Activated naive CD8-positive, alpha-beta T cell treated with anti-CD3 and anti-CD28 coated beads for 36 hours (primary cell): Measurements from ENCODE around the gene KLHL30. TPM values are rescaled to one million over a fixed set of nuclear protein-coding genes. Genes with fewer than 3 reads are reported as not detected.
"Not testable (repeated sequence)": the region's sequence is repeated elsewhere in the genome, so short reads cannot be mapped to it uniquely, and the experiment has no call there.

Experiments used
- DNase-seq: peaks from one replicate; pipeline ENCODE4 v3.0.0; 2021
- H3K27ac Mint-ChIP-seq: one replicate; pipeline ENCODE4 v1.8.0; 2022; ENCODE audit warnings: mild to moderate bottlenecking, moderate library complexity, mixed read lengths
- H3K27me3 Mint-ChIP-seq: one replicate; pipeline ENCODE4 v1.8.0; 2022; ENCODE audit warnings: mild to moderate bottlenecking, mixed read lengths
- H3K36me3 Mint-ChIP-seq: one replicate; pipeline ENCODE4 v1.8.0; 2021; ENCODE audit warnings: mild to moderate bottlenecking, mixed read lengths
- H3K4me1 Mint-ChIP-seq: one replicate; pipeline ENCODE4 v1.8.0; 2021; ENCODE audit warnings: mixed read lengths
- H3K4me3 Mint-ChIP-seq: one replicate; pipeline ENCODE4 v1.8.0; 2022; ENCODE audit warnings: mild to moderate bottlenecking, moderate library complexity, mixed read lengths
- H3K9me3 Mint-ChIP-seq: one replicate; pipeline ENCODE4 v1.8.0; 2022; ENCODE audit warnings: mixed read lengths
- total RNA-seq, 2 experiments: library from RNA; stranded (reverse); gene quantifications; one replicate each; pipeline ENCODE4 v1.2.3, GENCODE V29; 2021

The KLHL30 gene
- total RNA-seq, 2 experiments from 2014 or later: not detected

DNA sequence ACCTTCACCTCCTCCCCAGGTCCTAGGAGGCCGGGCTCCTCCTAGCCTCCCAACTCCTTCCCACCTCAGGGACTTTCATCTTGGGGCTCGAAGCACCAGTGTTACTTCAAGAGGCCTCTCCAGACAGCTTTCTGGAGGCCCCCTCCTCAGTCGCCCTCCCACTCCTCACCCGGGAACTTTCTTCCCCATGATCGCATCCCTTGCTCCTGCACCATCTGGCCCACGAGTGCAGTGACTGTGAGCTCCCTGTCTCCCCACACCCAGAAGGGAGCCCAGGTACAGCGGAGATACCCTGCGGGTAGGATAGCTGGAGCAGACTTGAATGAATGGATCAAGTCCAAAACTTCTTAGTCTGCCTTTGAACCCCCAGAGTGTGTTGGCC lies 26.4 kb downstream of the KLHL30 start:
- Mint-ChIP-seq H3K36me3 (peaks cover under 1% of the 10 kb centered on the region), H3K4me3 (no peak overlapping the region), H3K4me1 (peaks cover 5% of the 10 kb centered on the region), H3K9me3 (no peaks in the 10 kb centered on the region), H3K27ac (no peak overlapping the region), H3K27me3 (peaks cover 34% of the 10 kb centered on the region)
- no peak for DNase-seq

DNA sequence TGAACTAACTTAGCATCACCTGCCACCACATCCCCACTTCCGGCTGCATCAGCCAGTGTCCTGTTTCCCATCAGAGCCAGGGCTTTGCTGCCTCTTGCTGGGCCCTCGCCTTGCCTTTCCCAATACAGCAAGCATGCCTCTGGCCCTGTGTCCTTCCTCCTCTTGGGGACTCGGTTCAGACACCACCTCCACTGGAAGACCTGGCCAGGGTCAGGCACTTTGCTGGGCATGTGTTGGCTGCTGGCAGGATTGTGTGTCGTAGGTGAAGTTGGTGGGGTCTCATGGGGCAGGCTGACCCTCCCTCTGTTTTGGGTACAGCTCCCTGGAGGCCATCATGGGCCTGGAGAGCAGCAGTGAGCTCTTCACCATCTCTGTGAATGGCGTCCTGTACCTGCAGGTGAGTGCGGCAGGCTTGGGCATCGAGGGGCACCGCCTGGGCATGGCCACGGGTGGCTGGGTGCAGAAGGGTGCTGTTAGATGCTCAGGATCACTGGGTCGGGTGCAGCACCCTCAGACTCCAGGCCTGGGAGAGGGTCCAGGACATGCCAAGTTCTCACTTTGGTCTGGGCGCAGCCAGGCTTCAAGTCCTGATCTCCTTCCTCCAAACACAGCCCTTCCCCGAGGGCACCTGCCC lies 26.9 kb downstream of the KLHL30 start:
- H3K27me3 Mint-ChIP-seq: peaks cover 31% of the 10 kb centered on the region
- H3K9me3 Mint-ChIP-seq: no peaks in the 10 kb centered on the region
- no peak overlapping the region for H3K27ac Mint-ChIP-seq
- H3K4me3 Mint-ChIP-seq: no peak overlapping the region
- H3K36me3 Mint-ChIP-seq: peaks cover 4% of the 10 kb centered on the region
- H3K4me1 Mint-ChIP-seq: peaks cover 4% of the 10 kb centered on the region
- DNase-seq: no peak

DNA sequence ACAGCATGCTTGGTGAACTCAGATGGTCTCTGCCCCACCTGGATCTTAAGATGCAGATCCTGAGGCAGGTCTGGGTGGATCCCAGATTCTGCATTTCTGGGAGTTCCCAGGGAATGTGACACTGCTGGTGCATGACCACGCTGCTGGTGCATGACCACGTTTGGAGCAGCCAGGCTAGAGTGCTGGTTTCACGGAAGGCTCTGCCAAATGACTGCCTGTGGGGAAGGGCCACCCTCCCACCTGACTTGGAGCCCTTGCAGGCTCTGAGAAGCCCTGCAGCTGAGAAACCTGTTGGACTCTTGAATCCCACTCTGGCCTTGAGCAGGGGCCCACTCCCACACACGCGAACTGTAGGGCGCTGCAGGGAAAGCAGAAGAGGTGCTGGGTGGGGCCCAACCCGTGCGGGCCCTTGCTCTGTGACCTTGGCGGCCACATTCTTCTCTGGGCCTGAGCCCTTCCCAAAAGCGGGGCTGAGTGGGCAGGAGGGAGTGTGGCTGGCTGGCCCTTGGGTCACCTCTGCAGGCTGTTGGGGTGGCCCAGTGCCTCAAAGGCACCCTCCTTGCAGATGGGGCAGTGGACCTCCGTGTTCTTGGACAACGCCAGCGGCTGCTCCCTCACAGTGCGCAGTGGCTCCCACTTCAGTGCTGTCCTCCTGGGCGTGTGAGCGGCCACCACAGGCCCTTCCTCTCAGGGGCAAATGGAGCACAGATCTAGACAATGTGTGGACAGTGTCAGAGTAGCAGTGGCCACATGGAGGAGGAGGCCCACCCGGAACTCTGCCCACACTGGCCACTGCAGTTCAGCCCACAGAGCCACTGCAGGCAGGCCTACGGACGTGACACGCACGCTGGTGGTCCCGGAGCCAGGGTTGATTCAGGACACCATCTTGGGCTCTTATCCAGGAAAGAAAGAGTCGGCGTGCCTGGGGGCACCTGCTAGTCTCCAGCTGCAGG lies 28.2 kb downstream of the KLHL30 start:
- Mint-ChIP-seq H3K27ac (no peak overlapping the region), H3K9me3 (no peaks in the 10 kb centered on the region), H3K36me3 (peaks cover 6% of the 10 kb centered on the region), H3K4me3 (no peak overlapping the region), H3K4me1 (peaks cover 2% of the 10 kb centered on the region), H3K27me3 (peaks cover 20% of the 10 kb centered on the region)
- no peak for DNase-seq

GRCh38 chr2:238167344-238167715 lies 28.9 kb downstream of the KLHL30 start:
- H3K9me3 Mint-ChIP-seq: no peaks in the 10 kb centered on the region
- H3K27ac Mint-ChIP-seq: no peak overlapping the region
- DNase-seq: no peak
- peaks cover 20% of the 10 kb centered on the region for H3K27me3 Mint-ChIP-seq
- no peak overlapping the region for H3K4me3 Mint-ChIP-seq
- H3K4me1 Mint-ChIP-seq: peaks cover 2% of the 10 kb centered on the region
- peaks cover 10% of the 10 kb centered on the region for H3K36me3 Mint-ChIP-seq

GRCh38 chr2:238167761-238168160 lies 29.3 kb downstream of the KLHL30 start:
- DNase-seq: no peak
- Mint-ChIP-seq H3K27me3 (peaks cover 19% of the 10 kb centered on the region), H3K9me3 (no peaks in the 10 kb centered on the region), H3K36me3 (peaks cover 12% of the 10 kb centered on the region), H3K4me1 (peaks cover 2% of the 10 kb centered on the region), H3K27ac (no peak overlapping the region), H3K4me3 (no peak overlapping the region)

DNA sequence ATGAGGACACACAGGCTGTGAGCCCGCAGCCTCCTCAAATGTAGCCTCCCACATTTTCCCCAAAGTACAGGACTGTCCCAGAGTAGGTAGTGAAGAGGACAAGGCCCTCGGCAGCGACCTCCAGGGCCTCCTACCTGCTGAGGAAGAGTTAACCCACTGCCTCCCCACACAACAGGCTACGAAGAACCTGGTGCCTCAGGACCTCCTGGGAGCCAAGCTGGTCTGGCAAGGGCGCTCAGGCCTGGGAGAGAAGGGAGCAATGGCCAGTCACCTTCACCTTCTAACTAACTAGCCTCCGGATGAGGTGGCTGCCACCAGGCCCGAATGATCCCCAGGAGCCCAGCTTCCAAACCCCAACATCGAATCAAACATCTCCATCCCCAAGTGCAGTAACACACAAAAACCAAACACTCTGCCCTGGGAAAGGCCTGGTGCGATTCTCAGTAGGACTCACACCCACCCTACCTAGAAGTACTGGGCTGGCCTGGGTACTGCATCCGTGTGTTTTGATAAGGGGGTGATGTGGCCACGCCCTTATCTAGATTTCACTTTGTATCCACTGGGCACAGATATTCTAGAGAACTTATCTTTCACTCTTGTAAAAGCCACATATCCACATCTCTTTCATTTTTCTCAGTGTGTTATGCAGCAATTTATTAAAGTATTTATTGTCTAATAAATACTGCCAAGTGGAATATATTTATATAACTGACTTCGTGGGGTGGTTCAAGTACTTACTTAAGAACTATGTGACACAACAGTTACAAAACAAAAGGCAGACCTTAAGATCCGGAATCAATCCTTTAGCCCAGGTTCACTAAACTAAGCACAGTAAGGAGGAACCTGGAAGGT lies 30.0 kb downstream of the KLHL30 start:
- H3K36me3 Mint-ChIP-seq: peaks cover 19% of the 10 kb centered on the region

GRCh38 chr2:238169048-238169707 lies 30.7 kb downstream of the KLHL30 start:
- Mint-ChIP-seq H3K4me1 (peaks cover 2% of the 10 kb centered on the region), H3K27ac (peak overlapping the region; percentile 54), H3K27me3 (peaks cover 14% of the 10 kb centered on the region), H3K9me3 (no peaks in the 10 kb centered on the region), H3K36me3 (peaks cover 21% of the 10 kb centered on the region), H3K4me3 (no peak overlapping the region)
- DNase-seq: no peak

More for the DNA sequence above, 30.0 kb downstream of the KLHL30 start:
- Mint-ChIP-seq H3K27me3 (peaks cover 14% of the 10 kb centered on the region), H3K4me3 (no peak overlapping the region), H3K4me1 (peaks cover 2% of the 10 kb centered on the region), H3K27ac (no peak overlapping the region), H3K9me3 (no peaks in the 10 kb centered on the region)
- DNase-seq: no peak

- Mint-ChIP-seq H3K27me3 (peaks cover 8% of the 10 kb centered on the region), H3K9me3 (no peaks in the 10 kb centered on the region), H3K27ac (peak overlapping the region; percentile 46), H3K4me3 (no peak overlapping the region), H3K4me1 (peaks cover 2% of the 10 kb centered on the region), H3K36me3 (peaks cover 21% of the 10 kb centered on the region)
- no peak for DNase-seq
Measured at GRCh38 chr2:238169708-238170251, 31.3 kb downstream of the KLHL30 start.

- Mint-ChIP-seq H3K27ac (peak overlapping the region; percentile 30), H3K36me3 (peaks cover 21% of the 10 kb centered on the region), H3K4me3 (no peak overlapping the region), H3K9me3 (no peaks in the 10 kb centered on the region), H3K27me3 (peaks cover under 1% of the 10 kb centered on the region), H3K4me1 (peaks cover 2% of the 10 kb centered on the region)
- no peak for DNase-seq
Measured at GRCh38 chr2:238170386-238171071, 32.1 kb downstream of the KLHL30 start.

DNA sequence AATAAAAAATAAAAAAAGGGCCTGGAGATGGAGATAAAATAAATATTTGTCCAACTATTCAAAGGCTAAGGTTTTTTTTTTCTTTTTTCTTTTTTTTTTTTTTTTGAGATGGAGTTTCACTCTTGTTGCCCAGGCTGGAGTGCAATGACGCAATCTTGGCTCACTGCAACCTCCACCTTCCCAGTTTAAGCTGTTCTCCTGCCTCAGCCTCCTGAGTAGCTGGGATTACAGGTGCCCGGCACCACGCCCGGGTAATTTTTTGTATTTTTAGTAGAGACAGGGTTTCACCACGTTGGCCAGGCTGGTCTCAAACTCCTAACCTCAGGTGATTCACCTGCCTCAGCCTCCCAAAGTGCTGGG lies 32.6 kb downstream of the KLHL30 start:
- H3K9me3 Mint-ChIP-seq, H3K4me1 Mint-ChIP-seq, DNase-seq, H3K4me3 Mint-ChIP-seq, H3K27me3 Mint-ChIP-seq: not testable (repeated sequence)
- Mint-ChIP-seq H3K27ac (peak overlapping the region; percentile 17), H3K36me3 (peaks cover 21% of the 10 kb centered on the region)

- no peaks in the 10 kb centered on the region for H3K27me3 Mint-ChIP-seq
- H3K4me1 Mint-ChIP-seq: peaks cover 2% of the 10 kb centered on the region
- H3K9me3 Mint-ChIP-seq: no peaks in the 10 kb centered on the region
- no peak overlapping the region for H3K27ac Mint-ChIP-seq
- DNase-seq: no peak
- H3K4me3 Mint-ChIP-seq: no peak overlapping the region
- peaks cover 21% of the 10 kb centered on the region for H3K36me3 Mint-ChIP-seq
Measured at GRCh38 chr2:238171575-238172187, 33.2 kb downstream of the KLHL30 start.

DNA sequence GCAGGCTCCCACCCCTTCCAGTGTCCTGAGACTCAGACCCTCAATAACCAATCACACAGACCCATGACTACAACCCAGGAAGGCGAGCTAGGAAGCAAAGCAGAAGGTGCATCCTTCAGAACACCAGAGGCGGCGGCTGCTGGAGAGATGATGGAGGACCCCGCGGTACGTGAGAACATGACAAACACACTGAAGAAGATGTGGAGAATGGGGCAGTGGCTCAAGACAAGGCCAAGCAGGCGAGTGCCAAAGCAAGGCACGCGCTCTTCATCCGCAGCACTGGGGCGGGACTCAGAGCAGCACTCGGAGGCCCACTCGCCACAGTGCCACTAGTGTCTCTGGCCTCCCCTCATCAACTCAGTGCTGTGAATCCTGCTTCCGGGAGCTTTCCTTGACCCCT lies 34.0 kb downstream of the KLHL30 start:
- DNase-seq: no peak
- H3K36me3 Mint-ChIP-seq: peaks cover 21% of the 10 kb centered on the region
- no peak overlapping the region for H3K4me3 Mint-ChIP-seq
- H3K27me3 Mint-ChIP-seq: no peaks in the 10 kb centered on the region
- peaks cover 2% of the 10 kb centered on the region for H3K4me1 Mint-ChIP-seq
- H3K9me3 Mint-ChIP-seq: no peaks in the 10 kb centered on the region
- no peak overlapping the region for H3K27ac Mint-ChIP-seq

DNA sequence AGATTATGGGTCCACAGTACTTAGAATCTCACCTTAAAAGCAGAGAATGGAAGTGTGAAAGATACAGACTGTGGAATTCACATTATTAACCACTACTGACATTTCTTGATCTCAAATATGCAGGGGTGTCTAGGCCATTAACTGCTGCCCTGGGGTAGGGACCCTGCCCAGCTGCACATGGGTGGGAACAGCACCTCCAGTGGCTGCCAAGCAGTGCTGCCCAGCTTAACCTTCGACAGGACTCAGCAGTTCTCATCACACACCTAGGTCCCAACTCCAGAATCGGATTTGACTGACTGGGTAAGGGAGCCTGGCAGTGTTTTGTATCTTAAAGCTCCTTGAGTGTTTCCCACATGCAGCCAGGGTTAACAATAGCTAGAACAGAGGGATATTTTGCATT lies 35.2 kb downstream of the KLHL30 start:
- no peaks in the 10 kb centered on the region for H3K4me1 Mint-ChIP-seq
- no peak overlapping the region for H3K27ac Mint-ChIP-seq
- H3K4me3 Mint-ChIP-seq: no peak overlapping the region
- H3K9me3 Mint-ChIP-seq: no peaks in the 10 kb centered on the region
- DNase-seq: no peak
- no peaks in the 10 kb centered on the region for H3K27me3 Mint-ChIP-seq
- peaks cover 21% of the 10 kb centered on the region for H3K36me3 Mint-ChIP-seq

DNA sequence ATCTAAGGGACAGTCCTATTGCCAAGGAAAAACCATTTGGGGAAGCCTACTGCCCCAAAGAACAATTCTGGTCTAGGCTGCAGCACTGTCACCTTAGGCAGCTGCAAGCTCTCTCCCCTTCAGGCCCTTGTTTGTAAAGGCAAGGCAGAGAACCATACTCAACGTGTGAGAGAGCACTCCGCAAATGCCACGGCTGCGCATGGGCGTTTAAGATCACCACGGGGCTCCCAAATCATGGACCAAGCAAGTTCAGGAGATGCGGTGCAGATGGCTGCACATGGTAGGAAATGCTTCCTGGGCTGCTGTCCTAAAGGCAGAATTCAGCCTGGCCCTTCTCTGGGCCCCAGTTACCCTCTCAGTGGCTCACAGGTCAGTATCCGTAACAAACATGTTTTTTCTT lies 35.8 kb downstream of the KLHL30 start:
- Mint-ChIP-seq H3K4me3 (no peak overlapping the region), H3K27me3 (no peaks in the 10 kb centered on the region), H3K36me3 (peaks cover 22% of the 10 kb centered on the region), H3K27ac (no peak overlapping the region), H3K9me3 (no peaks in the 10 kb centered on the region), H3K4me1 (no peaks in the 10 kb centered on the region)
- no peak for DNase-seq
